ENCODE measurements around the gene OLA1. TPM values are rescaled to one million over a fixed set of nuclear protein-coding genes. Genes with fewer than 3 reads are reported as not detected.

The OLA1 gene
- polyA plus RNA-seq, 4 donors: 131 to 172 (median 151) TPM

GRCh38 chr2:174181368-174181767, 67.0 kb downstream of the OLA1 start:
- no peak for DNase-seq (ENCODE audit: low read depth in 4 of 4, low spot score in 2 of 4)

GRCh38 chr2:174180726-174181236, 67.6 kb downstream of the OLA1 start:
- DNase-seq (ENCODE audit: low read depth in 4 of 4, low spot score in 2 of 4): no peak

GRCh38 chr2:174180165-174180724, 68.1 kb downstream of the OLA1 start:
- no peak for DNase-seq (ENCODE audit: low read depth in 4 of 4, low spot score in 2 of 4)

- no peak for DNase-seq (ENCODE audit: low read depth in 4 of 4, low spot score in 2 of 4)
Measured at GRCh38 chr2:174177316-174177890, 70.9 kb downstream of the OLA1 start.

- DNase-seq (ENCODE audit: low read depth in 4 of 4, low spot score in 2 of 4): no peak
Measured at GRCh38 chr2:174176898-174177297, 71.4 kb downstream of the OLA1 start.

- DNase-seq (ENCODE audit: low read depth in 4 of 4, low spot score in 2 of 4): no peak
Measured at GRCh38 chr2:174174741-174175140, 73.6 kb downstream of the OLA1 start.

- no peak for DNase-seq (ENCODE audit: low read depth in 4 of 4, low spot score in 2 of 4)
Measured at GRCh38 chr2:174172802-174173355, 75.5 kb downstream of the OLA1 start.

GRCh38 chr2:174171686-174172445, 76.5 kb downstream of the OLA1 start:
- DNase-seq (ENCODE audit: low read depth in 4 of 4, low spot score in 2 of 4): no peak

- DNase-seq (ENCODE audit: low read depth in 4 of 4, low spot score in 2 of 4): no peak
Measured at GRCh38 chr2:174169372-174169771, 79.0 kb downstream of the OLA1 start.

GRCh38 chr2:174166261-174166660, 82.1 kb downstream of the OLA1 start:
- no peak for DNase-seq (ENCODE audit: low read depth in 4 of 4, low spot score in 2 of 4)

GRCh38 chr2:174161490-174161889, 86.8 kb downstream of the OLA1 start:
- DNase-seq (ENCODE audit: low read depth in 4 of 4, low spot score in 2 of 4): no peak

GRCh38 chr2:174158003-174158402, 90.3 kb downstream of the OLA1 start:
- DNase-seq (ENCODE audit: low read depth in 4 of 4, low spot score in 2 of 4): peak in 1 of 4 donors; percentile 10

GRCh38 chr2:174157053-174157452, 91.3 kb downstream of the OLA1 start:
- no peak for DNase-seq (ENCODE audit: low read depth in 4 of 4, low spot score in 2 of 4)

- no peak for DNase-seq (ENCODE audit: low read depth in 4 of 4, low spot score in 2 of 4)
Measured at GRCh38 chr2:174153757-174154680, 94.3 kb downstream of the OLA1 start.

GRCh38 chr2:174149530-174149929, 98.8 kb downstream of the OLA1 start:
- DNase-seq (ENCODE audit: low read depth in 4 of 4, low spot score in 2 of 4): no peak

- no peak for DNase-seq (ENCODE audit: low read depth in 4 of 4, low spot score in 2 of 4)
Measured at GRCh38 chr2:174148833-174149232, 99.5 kb downstream of the OLA1 start.

- DNase-seq (ENCODE audit: low read depth in 4 of 4, low spot score in 2 of 4): no peak
Measured at GRCh38 chr2:174145827-174146226, 102.5 kb downstream of the OLA1 start.

- DNase-seq (ENCODE audit: low read depth in 4 of 4, low spot score in 2 of 4): no peak
Measured at GRCh38 chr2:174142290-174142689, 106.0 kb downstream of the OLA1 start.

- DNase-seq (ENCODE audit: low read depth in 4 of 4, low spot score in 2 of 4): no peak
Measured at GRCh38 chr2:174138161-174138560, 110.2 kb downstream of the OLA1 start.

GRCh38 chr2:174135981-174136380, 112.4 kb downstream of the OLA1 start:
- DNase-seq (ENCODE audit: low read depth in 4 of 4, low spot score in 2 of 4): no peak
